Measurements from ENCODE around the gene AUTS2. TPM values are rescaled to one million over a fixed set of nuclear protein-coding genes. Genes with fewer than 3 reads are reported as not detected.

The AUTS2 gene
- total and polyA plus RNA-seq, 2 of the 8 experiments (the other 6 are each of a cell fraction or from before 2014, with no cell fraction given), result 25.9 to 101 TPM

GRCh38 chr7:69935107-69935506 is 336.8 kb downstream of the AUTS2 start:
- no peak overlapping the region for H3K18ac ChIP-seq (ENCODE audit: extremely low read depth, low read length)
- H3K79me2 ChIP-seq (ENCODE audit: control insufficient read depth in 1 of 2, insufficient read depth in 2 of 2, low read length in 2 of 2), result no peaks in the 10 kb centered on the region
- no peak for FAIRE-seq
- H4K91ac ChIP-seq (replicated peaks; ENCODE audit: insufficient read length, low read length), result no peak overlapping the region
- H3K23ac ChIP-seq (ENCODE audit: insufficient read length), result no peak overlapping the region
- no peak overlapping the region for H2AK5ac ChIP-seq (ENCODE audit: low read depth, low read length)
- H3K36me3 ChIP-seq (ENCODE audit: control insufficient read depth in 2 of 4, insufficient read depth in 4 of 4, low read length in 3 of 4), result no peaks in the 10 kb centered on the region
- H2AFZ ChIP-seq (ENCODE audit: low read length), result no peak overlapping the region
- H4K8ac ChIP-seq (ENCODE audit: extremely low read depth, insufficient read depth, low read length), result no peak overlapping the region
- peaks cover 0 to 1% of the 10 kb centered on the region in 2 experiments for H4K20me1 ChIP-seq (replicated peaks in 1 of 2; ENCODE audit: control insufficient read depth in 1 of 2, insufficient read depth in 2 of 2, low read length in 2 of 2)
- ChIA-PET POLR2A (ENCODE audit: partially characterized antibody) (no interaction called here), CTCF (ENCODE audit: partially characterized antibody) (interaction anchor here (0.9 to 1.2 kb wide), 2 partner anchors 218 to 532 kb away, joined by 3 to 5 read pairs; no protein-coding TSS in a partner anchor)
- no peak overlapping the region for H2BK20ac ChIP-seq (ENCODE audit: low read length)
- H4K5ac ChIP-seq (ENCODE audit: insufficient read length, low read depth, low read length), result no peak overlapping the region
- no peak overlapping the region for H2BK12ac ChIP-seq (ENCODE audit: low read depth, low read length)
- no peaks in the 10 kb centered on the region for H3K9me3 ChIP-seq (ENCODE audit: insufficient read depth in 2 of 2, low read depth in 1 of 2, low read length in 1 of 2)
- H2BK15ac ChIP-seq (ENCODE audit: low read length), result no peak overlapping the region
- H3K14ac ChIP-seq (ENCODE audit: insufficient read length), result no peak overlapping the region
- peaks cover 2% of the 10 kb centered on the region; the same call in 1 of the 2 replicates for H3K23me2 ChIP-seq (ENCODE audit: low read depth, low read length)
- H3K4me1 ChIP-seq (replicated peaks in 1 of 4; ENCODE audit: control insufficient read depth in 3 of 4, insufficient read depth in 4 of 4, low read length in 3 of 4), result peaks cover 0 to 6% (median 2%) of the 10 kb centered on the region in 4 experiments; a peak in 1 of 7 replicates
- no peak overlapping the region for H3K4me3 ChIP-seq (ENCODE audit: extremely low read depth in 1 of 4, insufficient read depth in 2 of 4, low read depth in 3 of 4, low read length in 4 of 4)
- 91% methylated on average over 2 of the region's 2 CpGs; no CpG with 5 or more reads in 1 of the 2 experiments for WGBS, 2 experiments (ENCODE audit: extremely low coverage in 1 of 2, insufficient coverage in 1 of 2, insufficient read length in 1 of 2, insufficient replicate concordance in 2 of 2, low coverage in 1 of 2, low lambda C conversion rate in 2 of 2, missing lambda C conversion rate in 1 of 2)
- no peak overlapping the region for H3K56ac ChIP-seq (replicated peaks; ENCODE audit: insufficient read length, low read depth, low read length)
- H3K27ac ChIP-seq (ENCODE audit: low read depth, low read length), result no peak overlapping the region
- no peak overlapping the region for H2BK120ac ChIP-seq (replicated peaks; ENCODE audit: low read depth, low read length)
- no peaks in the 10 kb centered on the region for H3K79me1 ChIP-seq (ENCODE audit: low read depth, low read length)
- no peak overlapping the region for H3K4me2 ChIP-seq (ENCODE audit: insufficient read depth in 1 of 2, low read depth in 2 of 2, low read length in 2 of 2)
- no peak overlapping the region for H3K9ac ChIP-seq (replicated peaks in 1 of 4; ENCODE audit: extremely low read depth in 1 of 4, low read depth in 3 of 4, low read length in 3 of 4)
- H2BK5ac ChIP-seq (ENCODE audit: low read depth, low read length), result no peak overlapping the region
- no peak overlapping the region for H3K4ac ChIP-seq (replicated peaks; ENCODE audit: insufficient read length, low read depth, low read length)
- no peak for DNase-seq (ENCODE audit: low read depth in 1 of 2, low spot score in 2 of 2)
- no peaks in the 10 kb centered on the region for H3K27me3 ChIP-seq (replicated peaks in 1 of 4; ENCODE audit: control insufficient read depth in 3 of 4, extremely low read depth in 1 of 4, insufficient read depth in 3 of 4, low read length in 3 of 4)
- TF ChIP-seq BACH1 (IDR thresholded peaks at IDR 0.05; ENCODE audit: low read length), result no peak
- no peak for TF ChIP-seq SRF (IDR thresholded peaks at IDR 0.05; ENCODE audit: low read depth, low read length)
- TF ChIP-seq RXRA (IDR thresholded peaks at IDR 0.05; ENCODE audit: insufficient read depth, low read depth, low read length), result no peak
- no peak for TF ChIP-seq SP2 (IDR thresholded peaks at IDR 0.05; ENCODE audit: low read length)
- TF ChIP-seq CHD1 (IDR thresholded peaks at IDR 0.05; ENCODE audit: low read depth, low read length), result no peak
- no peak for TF ChIP-seq E2F6 (IDR thresholded peaks at IDR 0.05)
- TF ChIP-seq ZNF274 (IDR thresholded peaks at IDR 0.05; ENCODE audit: borderline replicate concordance, extremely low read depth, low read length), result no peak
- no peak for TF ChIP-seq SIX5 (IDR thresholded peaks at IDR 0.05; ENCODE audit: low read depth, low read length)
- no peak for TF ChIP-seq JUN (IDR thresholded peaks at IDR 0.05; ENCODE audit: low read depth, low read length)
- no peak for TF ChIP-seq ASH2L (IDR thresholded peaks at IDR 0.05; ENCODE audit: low read length)
- no peak for TF ChIP-seq SP4 (IDR thresholded peaks at IDR 0.05; ENCODE audit: low read length)
- no peak for TF ChIP-seq USF2 (IDR thresholded peaks at IDR 0.05; ENCODE audit: low read length)
- no peak for TF ChIP-seq CREB1 (IDR thresholded peaks at IDR 0.05)
- TF ChIP-seq EGR1 (IDR thresholded peaks at IDR 0.05; ENCODE audit: borderline replicate concordance, low read depth, low read length), result no peak
- TF ChIP-seq BCL11A (IDR thresholded peaks at IDR 0.05; ENCODE audit: low read depth in 2 of 2, low read length in 2 of 2), result no peak
